PFSK-1 (cell line): ENCODE data around the gene PLEKHN1.

Experiments
- FOXP2 ChIP-seq: optimal IDR thresholded peaks from 2 replicates; pipeline ENCODE3; 2011; ENCODE audit warnings: borderline replicate concordance, control low read depth, inconsistent platforms; ENCODE audit not compliant: insufficient read depth; ENCODE audit errors: extremely low read length, extremely low read depth
- POLR2AphosphoS5 ChIP-seq: IDR thresholded peaks from 2 replicates; pipeline ENCODE4 v1.6.1; 2012; ENCODE audit warnings: low read depth, mild to moderate bottlenecking, control low read depth, low read length, moderate library complexity
- SIN3A ChIP-seq: IDR thresholded peaks from 2 replicates; pipeline ENCODE4 v1.6.1; 2012; ENCODE audit warnings: mild to moderate bottlenecking, low read length, moderate library complexity, borderline replicate concordance; ENCODE audit not compliant: insufficient read depth
- TAF1 ChIP-seq: IDR thresholded peaks from 2 replicates; pipeline ENCODE4 v1.6.1; 2012; ENCODE audit warnings: low read length, control low read depth, borderline replicate concordance; ENCODE audit not compliant: insufficient read depth
- TF ChIP-seq, protein P1 (sequence below), 2 experiments: IDR thresholded peaks; 2 replicates each; pipeline versions ENCODE4 v1.6.1 to v1.8.0; 2011 to 2012; ENCODE audit warnings: low read depth in 2 of 2, low read length in 2 of 2, control low read depth in 1 of 2, inconsistent platforms in 1 of 2, mild to moderate bottlenecking in 1 of 2, moderate library complexity in 1 of 2; ENCODE audit not compliant: insufficient read depth in 1 of 2

The PLEKHN1 gene

DNA sequence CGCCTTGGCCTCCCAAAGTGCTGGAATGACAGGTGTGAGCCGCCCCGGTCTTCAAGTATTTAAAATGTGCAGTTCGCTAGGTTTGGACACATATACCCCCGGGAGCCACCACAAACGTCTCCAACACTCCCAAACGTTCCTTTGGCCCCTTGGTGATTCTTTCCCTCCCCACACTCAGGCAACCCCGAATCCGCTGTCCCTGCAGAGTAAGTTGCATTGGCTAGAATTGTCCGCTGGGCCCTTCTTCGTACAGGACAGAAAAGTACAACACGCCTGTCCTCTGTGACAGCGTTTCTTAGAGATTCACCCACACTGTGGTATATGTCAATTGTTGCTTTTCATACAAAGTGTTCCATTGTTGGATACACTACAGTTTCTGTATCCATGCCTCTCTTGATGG is 18.8 kb downstream of the PLEKHN1 start:
- TF ChIP-seq, protein P1, sequence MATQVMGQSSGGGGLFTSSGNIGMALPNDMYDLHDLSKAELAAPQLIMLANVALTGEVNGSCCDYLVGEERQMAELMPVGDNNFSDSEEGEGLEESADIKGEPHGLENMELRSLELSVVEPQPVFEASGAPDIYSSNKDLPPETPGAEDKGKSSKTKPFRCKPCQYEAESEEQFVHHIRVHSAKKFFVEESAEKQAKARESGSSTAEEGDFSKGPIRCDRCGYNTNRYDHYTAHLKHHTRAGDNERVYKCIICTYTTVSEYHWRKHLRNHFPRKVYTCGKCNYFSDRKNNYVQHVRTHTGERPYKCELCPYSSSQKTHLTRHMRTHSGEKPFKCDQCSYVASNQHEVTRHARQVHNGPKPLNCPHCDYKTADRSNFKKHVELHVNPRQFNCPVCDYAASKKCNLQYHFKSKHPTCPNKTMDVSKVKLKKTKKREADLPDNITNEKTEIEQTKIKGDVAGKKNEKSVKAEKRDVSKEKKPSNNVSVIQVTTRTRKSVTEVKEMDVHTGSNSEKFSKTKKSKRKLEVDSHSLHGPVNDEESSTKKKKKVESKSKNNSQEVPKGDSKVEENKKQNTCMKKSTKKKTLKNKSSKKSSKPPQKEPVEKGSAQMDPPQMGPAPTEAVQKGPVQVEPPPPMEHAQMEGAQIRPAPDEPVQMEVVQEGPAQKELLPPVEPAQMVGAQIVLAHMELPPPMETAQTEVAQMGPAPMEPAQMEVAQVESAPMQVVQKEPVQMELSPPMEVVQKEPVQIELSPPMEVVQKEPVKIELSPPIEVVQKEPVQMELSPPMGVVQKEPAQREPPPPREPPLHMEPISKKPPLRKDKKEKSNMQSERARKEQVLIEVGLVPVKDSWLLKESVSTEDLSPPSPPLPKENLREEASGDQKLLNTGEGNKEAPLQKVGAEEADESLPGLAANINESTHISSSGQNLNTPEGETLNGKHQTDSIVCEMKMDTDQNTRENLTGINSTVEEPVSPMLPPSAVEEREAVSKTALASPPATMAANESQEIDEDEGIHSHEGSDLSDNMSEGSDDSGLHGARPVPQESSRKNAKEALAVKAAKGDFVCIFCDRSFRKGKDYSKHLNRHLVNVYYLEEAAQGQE (IDR thresholded peaks at IDR 0.05; ENCODE audit: insufficient read depth in 1 of 2, low read depth in 2 of 2, low read length in 2 of 2): no peak
- no peak for TF ChIP-seq SIN3A
- no peak for TF ChIP-seq TAF1
- TF ChIP-seq FOXP2: no peak
- no peak for TF ChIP-seq POLR2AphosphoS5

DNA sequence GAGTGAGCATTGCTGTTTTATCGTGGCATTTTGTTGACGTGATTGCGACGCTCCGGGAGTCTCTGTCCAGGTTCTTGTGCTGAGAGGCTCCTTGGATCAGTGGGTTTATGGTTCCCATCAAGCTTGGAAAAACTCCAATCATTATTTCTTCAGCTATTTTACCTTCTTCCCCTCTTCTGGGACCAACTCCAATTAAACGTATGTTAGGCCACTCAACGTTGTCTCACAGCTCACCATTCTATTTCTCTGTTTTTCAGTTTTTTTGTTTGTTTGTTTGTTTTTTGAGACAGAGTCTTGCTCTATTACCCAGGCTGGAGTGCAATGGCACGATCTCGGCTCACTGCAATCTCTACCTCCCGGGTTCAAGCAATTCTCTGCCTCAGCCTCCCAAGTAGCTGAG is 25.6 kb downstream of the PLEKHN1 start:
- TF ChIP-seq, protein P1 (IDR thresholded peaks at IDR 0.05; ENCODE audit: insufficient read depth in 1 of 2, low read depth in 2 of 2, low read length in 2 of 2): no peak

DNA sequence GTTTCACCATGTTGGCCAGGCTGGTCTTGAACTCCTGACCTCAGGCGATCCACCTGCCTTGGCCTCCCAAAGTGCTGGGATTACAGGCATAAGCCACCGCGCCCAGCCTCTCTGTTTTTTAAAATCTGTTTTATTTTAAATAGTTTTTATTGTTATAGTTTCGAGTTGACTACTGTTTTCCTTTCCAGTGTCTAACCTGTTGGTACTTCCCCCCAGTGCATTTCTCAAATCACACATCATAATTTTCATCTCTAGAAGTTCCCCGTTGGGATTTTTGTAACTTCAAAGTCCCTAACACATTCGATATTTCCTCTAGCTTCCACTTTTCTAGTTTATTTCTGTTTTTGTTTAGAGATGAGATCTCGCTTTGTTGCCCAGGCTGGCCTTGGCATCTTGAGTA is 26.1 kb downstream of the PLEKHN1 start:
- TF ChIP-seq SIN3A: no peak
- no peak for TF ChIP-seq FOXP2
- TF ChIP-seq TAF1: no peak
- TF ChIP-seq, protein P1 (IDR thresholded peaks at IDR 0.05; ENCODE audit: insufficient read depth in 1 of 2, low read depth in 2 of 2, low read length in 2 of 2): no peak
- no peak for TF ChIP-seq POLR2AphosphoS5

DNA sequence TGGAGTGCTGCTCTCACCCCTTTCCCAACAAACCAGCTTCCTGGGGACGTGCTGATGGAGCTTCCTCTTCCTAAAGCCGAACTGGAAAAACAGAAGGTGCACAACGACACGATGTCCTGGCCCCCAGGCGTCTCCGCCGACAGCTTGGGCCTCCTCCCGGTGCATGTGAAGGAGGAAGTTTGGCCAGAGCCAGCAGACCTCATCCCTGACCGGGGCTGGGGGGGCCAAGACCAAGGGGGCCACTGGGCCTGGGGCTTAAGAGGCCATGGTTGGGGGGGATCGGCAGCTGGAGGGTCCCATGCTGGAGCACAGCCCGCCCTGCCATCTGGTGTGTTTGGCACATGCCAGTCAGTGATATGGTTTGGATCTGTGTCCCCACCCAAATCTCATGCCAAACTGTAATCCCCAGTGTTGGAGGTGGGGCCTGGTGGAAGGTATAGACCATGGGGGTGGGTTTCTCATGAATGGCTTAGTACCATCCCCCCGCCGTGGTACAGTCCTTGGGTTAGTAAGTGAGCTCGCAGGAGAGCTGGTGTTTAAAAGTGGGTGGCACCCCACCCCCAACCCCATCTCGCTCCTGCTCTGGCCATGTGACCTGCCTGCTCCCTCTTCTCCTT is 27.2 kb downstream of the PLEKHN1 start:
- TF ChIP-seq TAF1: no peak
- TF ChIP-seq FOXP2: no peak
- TF ChIP-seq, protein P1 (IDR thresholded peaks at IDR 0.05; ENCODE audit: insufficient read depth in 1 of 2, low read depth in 2 of 2, low read length in 2 of 2): no peak
- TF ChIP-seq POLR2AphosphoS5: no peak
- no peak for TF ChIP-seq SIN3A
